T-helper 17 cell (primary cell): ENCODE results near the gene CCDC82. TPM values are rescaled to one million over a fixed set of nuclear protein-coding genes. Genes with fewer than 3 reads are reported as not detected.
"Not testable (repeated sequence)": the region's sequence is repeated elsewhere in the genome, so short reads cannot be mapped to it uniquely, and the experiment has no call there.

ENCODE experiments used
- ATAC-seq: fragments of 150-1000 bp; cut with Tn5 transposase; 2 replicates; pipeline ENCODE4 v1.10.0; 2021; ENCODE audit warnings: mild to moderate bottlenecking, moderate library complexity
- DNase-seq, 3 donors: peaks; one replicate each; pipeline versions ENCODE4 v3.0.0 to v3.0.0-alpha.2; 2020 to 2021
- H3K9me3 ChIP-seq: one replicate; pipeline ENCODE4 v1.7.0; 2013; ENCODE audit warnings: low read length, mild to moderate bottlenecking; ENCODE audit not compliant: control insufficient read depth, poor library complexity, severe bottlenecking
- H3K27ac Mint-ChIP-seq: one replicate; pipeline ENCODE4 v1.8.0; 2022; ENCODE audit warnings: mild to moderate bottlenecking, moderate library complexity, mixed read lengths
- H3K27me3 Mint-ChIP-seq: one replicate; pipeline ENCODE4 v1.8.0; 2022; ENCODE audit warnings: mixed read lengths
- H3K36me3 Mint-ChIP-seq: one replicate; pipeline ENCODE4 v1.8.0; 2022; ENCODE audit warnings: low read depth, mixed read lengths
- H3K4me1 Mint-ChIP-seq: one replicate; pipeline ENCODE4 v1.8.0; 2022; ENCODE audit warnings: mild to moderate bottlenecking, mixed read lengths
- H3K4me3 Mint-ChIP-seq: one replicate; pipeline ENCODE4 v1.8.0; 2022; ENCODE audit warnings: mild to moderate bottlenecking, moderate library complexity, mixed read lengths
- total RNA-seq, 4 donors: library from RNA in 2 of 4; stranded (reverse) in 2 of 4; gene quantifications; one replicate each; pipeline ENCODE4 v1.2.3 and lab custom pipeline; 2022 to 2026

CCDC82 gene
- total RNA-seq: 10 to 100 TPM; 22.2 to 24.1 TPM
- 46.6 to 55.9 reads per million in 2 donors for total RNA-seq (lab: John Stamatoyannopoulos, UW)

DNA sequence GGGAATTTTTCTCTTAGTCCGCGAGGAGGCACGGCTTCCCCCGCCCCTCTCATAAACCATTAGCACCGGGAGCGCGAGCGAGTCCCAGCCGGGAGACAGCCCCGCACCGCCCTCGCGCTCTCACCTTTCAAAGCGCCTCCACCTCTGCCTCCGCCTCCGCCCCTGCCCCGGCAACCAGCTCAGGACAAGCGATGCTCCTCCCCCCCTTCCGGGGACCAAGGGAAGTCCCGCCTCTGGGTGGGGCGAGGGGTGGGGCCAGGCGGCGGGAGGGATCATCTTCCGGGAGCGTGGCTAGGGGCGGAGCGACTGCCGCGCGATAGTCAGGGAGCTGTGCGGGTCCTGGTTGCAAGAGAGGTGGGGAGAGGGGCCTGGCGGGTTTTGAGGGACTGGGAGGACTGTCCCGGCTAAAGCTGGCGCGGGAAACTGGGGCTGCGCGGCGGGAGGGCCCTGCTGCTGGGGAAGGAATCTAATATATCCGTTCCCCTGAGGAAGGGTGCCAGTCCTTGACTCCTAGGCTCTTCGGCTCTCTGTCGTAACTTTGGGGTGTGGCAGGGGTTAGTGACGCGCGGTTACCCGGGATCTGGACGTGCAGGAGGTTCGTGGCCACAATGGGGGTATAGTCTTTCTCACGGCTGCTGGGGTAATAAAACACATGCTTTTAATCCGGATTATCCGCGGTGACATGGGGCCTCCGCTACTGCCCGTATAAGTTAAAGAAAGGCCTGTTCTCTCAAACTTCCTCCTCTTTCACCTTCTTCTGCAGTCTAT is at the start of gene CCDC82, which contains the start of gene JRKL:
TSS of gene CCDC82 (minus strand) at position 193 of the 768 bp plus-strand sequence. CDS start 5,165 bp downstream, outside the sequence.
TSS of gene JRKL (plus strand) at position 294 of the 768 bp plus-strand sequence. CDS start 637 bp downstream, outside the sequence.
- peak within 1 kb of the TSS; percentile 88 for H3K4me3 Mint-ChIP-seq
- H3K4me1 Mint-ChIP-seq: peaks cover 20% of the 10 kb centered on the region
- no peaks in the 10 kb centered on the region for H3K9me3 ChIP-seq
- peak within 1 kb of the TSS; percentile 67 for H3K27ac Mint-ChIP-seq
- no peaks in the 10 kb centered on the region for H3K27me3 Mint-ChIP-seq
- DNase-seq (peak; percentile 97 to 98 (median 98)), ATAC-seq (peak; percentile 97)
- H3K36me3 Mint-ChIP-seq: no peaks in the 10 kb centered on the region

GRCh38 chr11:96432654-96433053 is 42.9 kb upstream of the CCDC82 start:
- H3K4me1 Mint-ChIP-seq, DNase-seq: not testable (repeated sequence)
- H3K27me3 Mint-ChIP-seq: peaks cover 56% of the 10 kb centered on the region

DNA sequence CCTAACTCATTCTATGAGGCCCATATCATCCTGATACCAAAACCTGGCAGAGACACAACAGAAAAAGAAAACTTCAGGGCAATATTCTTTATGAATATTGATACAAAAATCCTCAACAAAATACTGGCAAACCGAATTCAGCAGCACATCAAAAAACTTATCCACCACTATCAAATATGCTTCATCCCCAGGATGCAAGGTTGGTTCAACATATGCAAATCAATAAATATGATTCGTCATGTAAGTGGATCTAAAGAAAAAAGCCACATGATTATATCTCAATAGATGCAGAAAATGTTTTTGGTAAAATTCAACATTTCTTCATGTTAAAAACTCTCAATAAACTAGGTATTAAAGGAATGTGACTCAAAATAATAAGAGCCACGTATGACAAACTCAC is 41.0 kb upstream of the CCDC82 start:
- no peaks in the 10 kb centered on the region for H3K9me3 ChIP-seq
- ATAC-seq (no peak), DNase-seq (no peak)
- H3K36me3 Mint-ChIP-seq: no peaks in the 10 kb centered on the region
- no peak overlapping the region for H3K27ac Mint-ChIP-seq
- no peak overlapping the region for H3K4me3 Mint-ChIP-seq
- H3K27me3 Mint-ChIP-seq: peaks cover 52% of the 10 kb centered on the region
- H3K4me1 Mint-ChIP-seq: peaks cover 2% of the 10 kb centered on the region

More at GRCh38 chr11:96432654-96433053, 42.9 kb upstream of the CCDC82 start:
- not testable (repeated sequence) for ATAC-seq, H3K9me3 ChIP-seq, H3K36me3 Mint-ChIP-seq, H3K27ac Mint-ChIP-seq, H3K4me3 Mint-ChIP-seq

DNA sequence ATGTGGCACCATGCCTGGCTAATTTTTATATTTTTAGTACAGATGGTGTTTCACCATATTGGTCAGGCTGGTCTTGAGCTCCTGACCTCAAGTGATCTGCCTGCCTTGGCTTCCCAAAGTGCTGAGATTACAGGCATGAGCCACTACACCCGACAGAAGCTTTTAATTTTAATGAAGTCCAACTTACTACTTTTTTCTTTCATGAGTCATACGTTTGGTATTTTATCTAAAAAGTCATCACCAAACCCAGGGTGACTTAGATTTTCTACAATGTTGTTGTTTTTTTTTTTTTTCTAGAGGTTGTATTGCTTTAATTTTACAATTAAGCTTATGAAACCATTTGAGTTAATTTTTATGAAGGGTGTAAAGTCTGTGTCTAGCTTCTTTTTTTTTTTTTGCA is 35.0 kb upstream of the CCDC82 start:
- Mint-ChIP-seq H3K4me1 (peaks cover 2% of the 10 kb centered on the region), H3K27ac (no peak overlapping the region), H3K36me3 (peaks cover 4% of the 10 kb centered on the region), H3K4me3 (no peak overlapping the region), H3K27me3 (peaks cover 52% of the 10 kb centered on the region)
- H3K9me3 ChIP-seq: no peaks in the 10 kb centered on the region
- no peak for DNase-seq
- ATAC-seq: no peak

DNA sequence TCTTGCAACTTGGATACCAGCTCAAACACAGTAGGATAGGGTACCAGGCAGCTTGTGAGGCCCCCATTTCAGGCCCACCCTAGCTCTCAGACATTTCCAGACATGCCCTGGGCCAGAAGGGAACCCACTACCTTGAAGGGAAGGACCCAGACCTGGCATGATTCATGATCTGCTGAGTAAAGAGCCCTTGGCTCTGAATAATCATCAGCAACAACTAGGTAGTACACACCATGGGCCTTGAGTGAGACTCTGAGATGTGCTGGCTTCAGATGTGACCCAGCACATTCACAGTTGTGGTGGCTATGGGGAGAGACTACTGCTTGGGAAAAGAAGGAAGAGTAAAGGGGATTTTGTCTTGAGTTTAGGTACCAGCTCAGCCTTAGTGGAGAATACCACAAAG is 23.7 kb upstream of the CCDC82 start:
- Mint-ChIP-seq H3K27ac (no peak overlapping the region), H3K4me3 (no peak overlapping the region), H3K36me3 (peaks cover 5% of the 10 kb centered on the region), H3K4me1 (no peaks in the 10 kb centered on the region), H3K27me3 (peaks cover 48% of the 10 kb centered on the region)
- no peaks in the 10 kb centered on the region for H3K9me3 ChIP-seq
- ATAC-seq (no peak), DNase-seq (no peak)

DNA sequence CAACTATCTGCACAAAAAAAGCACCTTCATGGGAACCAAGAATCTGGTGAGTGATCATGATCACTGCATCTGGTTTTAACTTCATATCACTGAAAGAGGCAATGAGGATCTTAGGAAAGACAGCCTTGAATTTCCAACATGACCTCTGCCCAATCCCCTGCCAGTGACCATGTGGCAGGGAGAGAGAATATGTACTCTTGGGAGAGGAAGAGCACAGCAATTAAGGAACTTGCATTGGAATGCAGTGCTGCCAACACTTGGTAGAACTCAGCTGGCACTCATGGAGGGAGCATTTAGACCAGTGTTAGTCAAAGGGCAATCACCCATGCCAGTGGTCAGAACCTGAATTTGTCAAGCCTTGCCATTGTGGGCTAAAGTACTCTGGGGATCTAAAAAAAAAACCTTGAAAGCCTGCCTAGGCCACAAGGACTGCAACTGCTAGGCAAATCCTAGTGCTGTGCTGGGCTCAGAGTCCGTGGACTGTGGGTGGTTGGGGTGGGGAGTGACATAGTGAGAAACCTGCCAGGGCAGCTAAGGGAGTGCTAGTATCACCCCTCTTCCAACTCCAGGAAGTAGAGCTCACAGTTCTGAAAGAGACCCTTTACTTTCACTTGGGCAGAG is 23.2 kb upstream of the CCDC82 start:
- no peaks in the 10 kb centered on the region for H3K9me3 ChIP-seq
- Mint-ChIP-seq H3K27me3 (peaks cover 42% of the 10 kb centered on the region), H3K27ac (no peak overlapping the region), H3K4me3 (no peak overlapping the region), H3K36me3 (peaks cover 5% of the 10 kb centered on the region), H3K4me1 (no peaks in the 10 kb centered on the region)
- DNase-seq (no peak), ATAC-seq (no peak)

- H3K4me3 Mint-ChIP-seq, H3K4me1 Mint-ChIP-seq: not testable (repeated sequence)
- peaks cover 28% of the 10 kb centered on the region for H3K27me3 Mint-ChIP-seq
Observed at GRCh38 chr11:96411412-96411811, 21.7 kb upstream of the CCDC82 start.

DNA sequence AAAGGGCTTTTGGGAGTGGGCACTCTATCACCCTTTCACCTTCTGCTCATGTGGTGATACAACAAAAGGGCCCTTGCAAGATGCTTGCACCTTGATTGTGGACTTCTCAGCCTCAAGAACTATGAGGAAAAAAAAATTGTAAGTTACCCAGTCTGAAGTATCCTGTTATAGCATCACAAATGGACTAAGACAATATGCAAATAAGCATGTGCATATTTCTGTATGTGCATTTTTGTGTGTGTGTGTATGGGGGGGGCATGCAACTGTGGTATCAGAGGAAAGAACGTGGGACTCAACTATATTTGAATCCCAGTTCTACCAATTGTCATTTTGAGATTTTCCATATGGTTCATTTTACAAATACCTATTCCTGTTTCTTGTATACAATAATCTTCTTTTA is 11.0 kb upstream of the CCDC82 start:
- Mint-ChIP-seq H3K36me3 (no peaks in the 10 kb centered on the region), H3K27me3 (peaks cover 15% of the 10 kb centered on the region), H3K27ac (no peak overlapping the region), H3K4me3 (no peak overlapping the region), H3K4me1 (peaks cover 3% of the 10 kb centered on the region)
- ATAC-seq: no peak
- no peaks in the 10 kb centered on the region for H3K9me3 ChIP-seq
- no peak for DNase-seq

More at GRCh38 chr11:96411412-96411811, 21.7 kb upstream of the CCDC82 start:
- not testable (repeated sequence) for DNase-seq, H3K27ac Mint-ChIP-seq, H3K9me3 ChIP-seq, H3K36me3 Mint-ChIP-seq, ATAC-seq

DNA sequence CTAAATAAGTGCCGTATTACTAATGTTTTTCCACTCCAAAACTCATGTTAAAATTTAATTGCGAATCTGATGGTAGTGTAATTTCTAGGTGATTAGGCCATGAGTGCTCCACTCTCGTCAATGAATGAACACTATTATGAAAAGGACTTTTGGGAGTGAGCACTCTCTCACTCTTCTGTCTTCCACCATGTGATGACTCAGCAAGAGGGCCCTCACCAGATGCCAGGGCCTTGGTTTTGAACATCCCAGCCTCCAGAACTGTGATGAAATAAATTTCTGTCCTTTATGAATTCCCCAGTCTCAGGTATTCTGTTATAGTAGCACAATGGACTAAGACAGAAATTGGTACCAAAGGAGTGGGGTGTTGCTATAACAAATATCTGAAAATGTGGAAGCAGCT is 8.2 kb upstream of the CCDC82 start:
- H3K9me3 ChIP-seq: no peaks in the 10 kb centered on the region
- ATAC-seq (no peak), DNase-seq (no peak)
- peaks cover 4% of the 10 kb centered on the region for H3K27me3 Mint-ChIP-seq
- H3K4me3 Mint-ChIP-seq: no peak overlapping the region
- H3K4me1 Mint-ChIP-seq: peaks cover 3% of the 10 kb centered on the region
- no peaks in the 10 kb centered on the region for H3K36me3 Mint-ChIP-seq
- H3K27ac Mint-ChIP-seq: no peak overlapping the region

DNA sequence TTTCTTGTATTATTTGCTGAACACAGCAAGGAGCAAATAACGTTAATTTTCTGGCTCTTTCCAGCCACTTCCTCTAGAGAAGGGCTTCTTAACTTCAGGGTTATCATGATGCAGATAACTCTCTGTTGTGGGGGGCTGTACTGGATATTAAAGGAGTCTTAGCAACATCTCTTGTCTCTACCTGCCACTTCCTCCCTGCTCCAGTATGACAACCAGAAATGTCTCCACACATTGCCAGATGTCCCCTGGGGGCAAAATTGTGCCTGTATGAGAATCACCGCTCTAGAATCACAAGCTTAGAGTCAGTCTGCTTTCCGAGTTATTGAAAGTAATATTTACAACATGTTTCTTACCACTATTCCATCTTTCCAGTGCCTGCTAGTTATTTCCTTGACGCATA is 6.9 kb upstream of the CCDC82 start:
- DNase-seq (no peak), ATAC-seq (no peak)
- no peak overlapping the region for H3K4me3 Mint-ChIP-seq
- H3K9me3 ChIP-seq: no peaks in the 10 kb centered on the region
- H3K27me3 Mint-ChIP-seq: no peaks in the 10 kb centered on the region
- no peak overlapping the region for H3K27ac Mint-ChIP-seq
- H3K36me3 Mint-ChIP-seq: no peaks in the 10 kb centered on the region
- H3K4me1 Mint-ChIP-seq: peaks cover 3% of the 10 kb centered on the region

GRCh38 chr11:96394773-96395172 is 5.1 kb upstream of the CCDC82 start:
- H3K27ac Mint-ChIP-seq: no peak overlapping the region
- no peaks in the 10 kb centered on the region for H3K27me3 Mint-ChIP-seq

DNA sequence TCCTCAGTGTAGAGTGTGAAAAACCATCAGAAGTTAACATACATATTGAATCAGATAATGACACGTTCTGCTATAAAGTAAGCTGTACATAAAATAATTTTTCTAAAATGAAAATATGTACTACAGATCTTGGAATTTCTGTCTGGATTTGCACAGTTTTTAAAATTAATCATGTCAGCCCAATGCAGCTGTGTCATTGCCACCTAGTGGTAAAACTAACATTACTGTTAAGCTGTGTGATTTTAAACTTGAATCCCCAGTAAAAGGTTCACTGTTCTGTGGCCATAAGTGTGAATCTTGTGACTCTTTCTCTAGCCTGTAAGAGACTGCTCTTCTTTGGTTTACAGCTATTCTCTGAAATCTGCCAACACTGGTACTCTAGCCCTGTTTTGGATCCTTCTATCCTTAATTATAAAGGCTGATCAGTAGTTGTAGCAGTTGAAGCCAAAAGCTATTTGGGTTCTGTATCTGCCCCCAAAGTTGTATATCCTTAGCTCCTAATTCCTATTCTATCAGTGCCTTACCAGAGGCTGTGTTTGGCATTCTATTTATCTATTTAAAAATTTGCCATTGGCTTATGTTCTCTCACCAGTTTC is 4.1 kb upstream of the CCDC82 start:
- ATAC-seq (no peak), DNase-seq (no peak)
- Mint-ChIP-seq H3K4me1 (peaks cover 9% of the 10 kb centered on the region), H3K36me3 (no peaks in the 10 kb centered on the region), H3K4me3 (no peak overlapping the region), H3K27me3 (no peaks in the 10 kb centered on the region), H3K27ac (peak overlapping the region; percentile 34)
- H3K9me3 ChIP-seq: no peaks in the 10 kb centered on the region

More at GRCh38 chr11:96394773-96395172, 5.1 kb upstream of the CCDC82 start:
- ATAC-seq (no peak), DNase-seq (no peak)
- H3K4me1 Mint-ChIP-seq: peaks cover 8% of the 10 kb centered on the region
- no peaks in the 10 kb centered on the region for H3K9me3 ChIP-seq
- H3K36me3 Mint-ChIP-seq: no peaks in the 10 kb centered on the region
- H3K4me3 Mint-ChIP-seq: no peak overlapping the region

DNA sequence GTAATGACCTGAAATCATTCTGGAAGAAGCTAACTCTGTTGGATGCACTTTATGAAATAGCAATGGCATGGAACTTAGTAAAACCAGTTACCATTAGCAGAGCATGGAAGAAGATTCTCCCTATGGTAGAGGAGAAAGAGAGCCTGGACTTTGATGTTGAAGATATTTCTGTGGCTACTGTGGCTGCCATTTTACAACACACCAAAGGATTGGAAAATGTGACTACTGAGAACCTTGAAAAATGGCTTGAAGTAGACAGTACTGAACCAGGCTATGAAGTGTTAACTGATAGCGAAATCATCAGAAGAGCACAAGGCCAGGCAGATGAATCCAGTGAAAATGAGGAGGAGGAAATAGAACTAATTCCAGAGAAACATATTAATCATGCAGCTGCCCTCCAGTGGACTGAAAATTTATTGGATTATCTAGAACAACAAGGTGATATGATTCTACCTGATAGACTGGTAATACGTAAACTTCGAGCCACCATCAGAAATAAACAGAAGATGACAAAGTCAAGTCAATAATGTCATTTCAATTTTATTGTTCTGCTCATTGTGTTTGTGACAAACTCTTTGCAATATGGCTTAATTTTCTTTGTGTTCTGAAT is 2.1 kb upstream of the CCDC82 start:
- DNase-seq (no peak), ATAC-seq (no peak)
- H3K4me1 Mint-ChIP-seq: peaks cover 17% of the 10 kb centered on the region
- peak overlapping the region; percentile 8 for H3K27ac Mint-ChIP-seq
- H3K36me3 Mint-ChIP-seq: no peaks in the 10 kb centered on the region
- H3K27me3 Mint-ChIP-seq: no peaks in the 10 kb centered on the region
- H3K4me3 Mint-ChIP-seq: no peak overlapping the region
- no peaks in the 10 kb centered on the region for H3K9me3 ChIP-seq
